HepG2 (cell line): ENCODE data around the gene PODXL2. TPM values are rescaled to one million over a fixed set of nuclear protein-coding genes. Genes with fewer than 3 reads are reported as not detected.

Source experiments
- ATAC-seq: fragments of 200-7000 bp; cut with Tn5 transposase; 3 replicates; pipeline ENCODE4 v1.9.1; 2020; ENCODE audit warnings: mild to moderate bottlenecking, moderate library complexity
- BruUV-seq: library from RNA; stranded (reverse); fragments of 400-500 nt; replicated peaks from 2 replicates; lab custom pipeline; 2021; lab: Mats Ljungman, UMichigan
- CTCF ChIA-PET: fragments of 300-600 bp; formaldehyde crosslinking; extraction: SDS; loops from one replicate; lab custom pipeline; 2021; ENCODE audit warnings: low total read pairs, inconsistent platforms, low intra/inter-chr PET ratio; lab: Yijun Ruan, JAX
- POLR2A ChIA-PET: fragments of 350-600 bp; sonication (Branson Sonifier 250); formaldehyde crosslinking; loops from one replicate; lab custom pipeline; 2020; ENCODE audit warnings: antibody characterized with exemption, inconsistent platforms; lab: Yijun Ruan, JAX
- DNase-seq: peaks from one replicate; pipeline ENCODE4 v3.0.0-alpha.2; 2015; ENCODE audit warnings: low spot score
- FAIRE-seq: peaks from 3 replicates; lab custom pipeline; 2011; peaks lifted over from hg19 to GRCh38; lab: Jason Lieb, UNC
- H2AFZ ChIP-seq: one replicate; pipeline ENCODE4 v1.6.1; 2011; ENCODE audit warnings: low read length, inconsistent platforms
- H3K27ac ChIP-seq: fragments of 300-600 bp; 3 replicates; pipeline ENCODE4 v1.8.0; 2011; ENCODE audit warnings: mixed run types, mild to moderate bottlenecking, mixed read lengths, low read length, inconsistent platforms; ENCODE audit not compliant: insufficient read depth; ENCODE audit errors: extremely low read length
- H3K27me3 ChIP-seq, 2 experiments: fragments of 200-600 bp in 1 of 2; 2 replicates in 1 of 2; 3 replicates in 1 of 2; pipeline versions ENCODE4 v1.6.0 to v1.8.0; 2011; ENCODE audit warnings: low read length in 2 of 2, mild to moderate bottlenecking in 2 of 2, moderate library complexity in 2 of 2, inconsistent platforms in 1 of 2; ENCODE audit not compliant: insufficient read depth in 2 of 2, control insufficient read depth in 1 of 2
- H3K36me3 ChIP-seq, 2 experiments: fragments of 200-600 bp in 1 of 2; replicated peaks in 1 of 2; 2 replicates in 1 of 2; 3 replicates in 1 of 2; pipeline versions ENCODE4 v1.5.1 to v1.8.0; 2011; ENCODE audit warnings: low read length in 2 of 2, inconsistent platforms in 1 of 2; ENCODE audit not compliant: insufficient read depth in 2 of 2, control insufficient read depth in 1 of 2
- H3K4me1 ChIP-seq: 2 replicates; pipeline ENCODE4 v1.5.1; 2012; ENCODE audit warnings: low read length, inconsistent platforms; ENCODE audit not compliant: insufficient read depth
- H3K4me2 ChIP-seq: 2 replicates; pipeline ENCODE4 v1.6.0; 2011; ENCODE audit warnings: low read depth, low read length, inconsistent platforms
- H3K4me3 ChIP-seq, 3 experiments: fragments of 200-600 bp in 1 of 3; sonication (generic), shearing (Covaris generic) in 1 of 3; replicated peaks in 1 of 3; 2 replicates each; pipeline ENCODE4 v1.5.1; 2011 to 2016; ENCODE audit warnings: low read length in 3 of 3, inconsistent platforms in 2 of 3, low read depth in 2 of 3, mild to moderate bottlenecking in 2 of 3, control low read depth in 1 of 3, mixed read lengths in 1 of 3; ENCODE audit not compliant: insufficient read depth in 1 of 3
- H3K79me2 ChIP-seq: one replicate; pipeline ENCODE4 v1.6.1; 2011; ENCODE audit warnings: low read length, inconsistent platforms; ENCODE audit not compliant: insufficient read depth
- H3K9ac ChIP-seq: 2 replicates; pipeline ENCODE4 v1.6.0; 2011; ENCODE audit warnings: mild to moderate bottlenecking, low read depth, low read length, inconsistent platforms; ENCODE audit not compliant: insufficient read depth
- H3K9me3 ChIP-seq: 2 replicates; pipeline ENCODE4 v1.5.1; 2012; ENCODE audit warnings: mild to moderate bottlenecking, low read length
- H4K20me1 ChIP-seq: 2 replicates; pipeline ENCODE4 v1.6.0; 2011; ENCODE audit warnings: inconsistent platforms, mild to moderate bottlenecking, low read length, moderate library complexity; ENCODE audit not compliant: insufficient read depth
- CBX1 ChIP-seq: IDR thresholded peaks from one replicate; pipeline ENCODE4 v1.6.1; 2016; ENCODE audit warnings: antibody characterized with exemption, low read depth
- CC2D1A ChIP-seq: sonication (generic); formaldehyde crosslinking; IDR thresholded peaks from 2 replicates; pipeline ENCODE4 v1.8.1; 2023; ENCODE audit warnings: mild to moderate bottlenecking, missing genetic modification reagents
- HOXA7 ChIP-seq: sonication (generic); formaldehyde crosslinking; IDR thresholded peaks from 2 replicates; pipeline ENCODE4 v1.8.1; 2022; ENCODE audit warnings: mild to moderate bottlenecking, missing genetic modification reagents, moderate library complexity
- SRY ChIP-seq: sonication (generic); formaldehyde crosslinking; IDR thresholded peaks from 2 replicates; pipeline ENCODE4 v1.8.0; 2022; ENCODE audit warnings: mild to moderate bottlenecking, missing genetic modification reagents
- ZNF101 ChIP-seq: sonication (generic); formaldehyde crosslinking; IDR thresholded peaks from 2 replicates; pipeline ENCODE4 v1.4.0; 2020; ENCODE audit warnings: mild to moderate bottlenecking, low read depth, missing genetic modification reagents, borderline replicate concordance
- ZNF570 ChIP-seq: sonication (generic); formaldehyde crosslinking; IDR thresholded peaks from 2 replicates; pipeline ENCODE4 v1.4.0; 2020; ENCODE audit warnings: mild to moderate bottlenecking, missing genetic modification reagents, borderline replicate concordance
- WGBS: methylation state at CpG from one replicate; pipeline ENCODE4 v1.1.6; 2017; ENCODE audit warnings: low lambda C conversion rate; 5-methylcytosine and 5-hydroxymethylcytosine counted together
- in situ Hi-C: cut with HindIII; loops from 2 replicates; pipeline ENCODE4 v1.10.0; 2017; ENCODE audit warnings: low pct_unique_long_range_greater_than_20kb; ENCODE audit not compliant: extremely low pct_ligation_motif_present
- intact Hi-C: fragments of 100-400 bp; cut with micrococcal nuclease; formaldehyde crosslinking; loops from one replicate; pipeline ENCODE4 v1.10.0; 2022; ENCODE audit not compliant: unreplicated experiment
- polyA plus RNA-seq, 8 experiments: library from polyadenylated mRNA; depleted of rRNA in 3 of 8; stranded (reverse) in 7 of 8; unstranded in 1 of 8; fragments of >200 nt; fragmentation: Illumina TruSeq in 4 of 8; extraction: Trizol in 4 of 8; gene quantifications; 2 replicates each; pipeline versions ENCODE4 v1.2.1 to v1.2.3, GENCODE V29; 2011 to 2016; ENCODE audit warnings: low read depth in 4 of 8, missing spikeins in 1 of 8, mixed read lengths in 1 of 8; ENCODE audit not compliant: insufficient read depth in 1 of 8
- total RNA-seq, 5 experiments: library from RNA; depleted of rRNA; stranded (reverse); fragments of >200 nt; fragmentation: Illumina TruSeq; extraction: Trizol; gene quantifications; 2 replicates each; pipeline ENCODE4 v1.2.3, GENCODE V29; 2016; ENCODE audit warnings: low read depth in 1 of 5

The PODXL2 gene
- total and polyA plus RNA-seq, 2 of the 13 experiments (the other 11 are each of a cell fraction or from before 2014, with no cell fraction given) = 20.4 to 25.1 TPM

GRCh38 chr3:127634653-127635052, 5.7 kb downstream of the PODXL2 start:
- no peak for DNase-seq
- Histone ChIP-seq H3K4me2 (no peak overlapping the region), H3K9me3 (no peaks in the 10 kb centered on the region), H4K20me1 (no peaks in the 10 kb centered on the region), H3K79me2 (no peaks in the 10 kb centered on the region), H3K27ac (no peak overlapping the region), H3K4me1 (peaks cover 11% of the 10 kb centered on the region), H2AFZ (no peak overlapping the region), H3K4me3 (no peak overlapping the region), H3K27me3 (no peaks in the 10 kb centered on the region), H3K36me3 (peaks cover 0 to 3% of the 10 kb centered on the region in 2 experiments; a peak in 1 of 5 replicates), H3K9ac (no peak overlapping the region)
- no peak for ATAC-seq
- WGBS = 93% methylated on average over 12 of the region's 12 CpGs
- CTCF ChIA-PET = interaction anchor here (0.7 kb wide), 1 partner anchor 443 kb away, joined by 3 read pairs; no protein-coding TSS in a partner anchor
- no TSS peak for BruUV-seq
- intact Hi-C loops = no loop called here
- in situ Hi-C loops = no loop called here
- POLR2A ChIA-PET = no interaction called here
- FAIRE-seq = no peak
- TF ChIP-seq CBX1 = no peak

GRCh38 chr3:127637546-127637945, 8.6 kb downstream of the PODXL2 start:
- Histone ChIP-seq H3K27me3 (no peaks in the 10 kb centered on the region), H3K9ac (no peak overlapping the region), H3K9me3 (no peaks in the 10 kb centered on the region), H3K4me3 (no peak overlapping the region), H3K4me2 (no peak overlapping the region), H3K36me3 (peaks cover 0 to 3% of the 10 kb centered on the region in 2 experiments; a peak in 1 of 5 replicates), H3K4me1 (no peaks in the 10 kb centered on the region)
- in situ Hi-C loops = no loop called here
- no peak for DNase-seq
- CTCF ChIA-PET = no interaction called here
- WGBS = 86% methylated on average over 3 of the region's 3 CpGs
- TF ChIP-seq HOXA7 (no peak), ZNF101 (CRISPR knock-in tag) (no peak), SRY (CRISPR knock-in tag) (no peak), CC2D1A (CRISPR knock-in tag) (no peak), ZNF570 (CRISPR knock-in tag) (no peak)
- TF ChIP-seq, all 625 proteins: peak for 0
- Histone ChIP-seq H3K27ac (no peak overlapping the region), H3K79me2 (no peaks in the 10 kb centered on the region), H2AFZ (no peak overlapping the region), H4K20me1 (no peaks in the 10 kb centered on the region)
- intact Hi-C loops = no loop called here
- POLR2A ChIA-PET = no interaction called here
- FAIRE-seq (no peak), ATAC-seq (peak; percentile 71)
- no TSS peak for BruUV-seq
